GM12878 (cell line): Measurements from ENCODE around the gene FCAMR.

Experiments
- ATF3 ChIP-seq: IDR thresholded peaks from 2 replicates; pipeline ENCODE4 v1.6.1; 2011; ENCODE audit warnings: low read depth, mild to moderate bottlenecking, low read length, moderate library complexity, borderline replicate concordance; ENCODE audit errors: extremely low read depth
- CEBPB ChIP-seq, 2 experiments: fragments of 150-350 bp in 1 of 2; IDR thresholded peaks; 2 replicates each; pipeline ENCODE4 v1.6.1; 2012 to 2014; ENCODE audit warnings: low read depth in 2 of 2, low read length in 2 of 2, borderline replicate concordance in 1 of 2, inconsistent platforms in 1 of 2
- CTCF ChIP-seq, 3 experiments: IDR thresholded peaks in 2 of 3; conservative IDR thresholded peaks in 1 of 3; 2 replicates each; pipeline ENCODE4 v1.5.1; 2011; ENCODE audit warnings: low read depth in 3 of 3, low read length in 3 of 3, mild to moderate bottlenecking in 3 of 3, control low read depth in 2 of 3, moderate library complexity in 2 of 3, inconsistent platforms in 1 of 3, mixed read lengths in 1 of 3; ENCODE audit not compliant: control insufficient read depth in 2 of 3, insufficient read depth in 1 of 3; ENCODE audit errors: extremely low read depth in 1 of 3
- DPF2 ChIP-seq: fragments of 450-650 bp; IDR thresholded peaks from 2 replicates; pipeline ENCODE4 v1.6.1; 2017; ENCODE audit warnings: mild to moderate bottlenecking
- FOXK2 ChIP-seq: fragments of 450-650 bp; IDR thresholded peaks from 2 replicates; pipeline ENCODE4 v1.6.1; 2017; ENCODE audit warnings: mild to moderate bottlenecking, moderate library complexity
- MYC ChIP-seq: IDR thresholded peaks from 2 replicates; pipeline ENCODE4 v1.6.1; 2011; ENCODE audit warnings: mild to moderate bottlenecking, low read length, moderate library complexity, inconsistent platforms; ENCODE audit not compliant: insufficient read depth, insufficient replicate concordance, insufficient read length, severe bottlenecking
- NR2C2 ChIP-seq: IDR thresholded peaks from 2 replicates; pipeline ENCODE4 v1.6.1; 2011; ENCODE audit warnings: borderline replicate concordance, low read depth; ENCODE audit not compliant: control insufficient read depth, insufficient read length
- POLR2A ChIP-seq: IDR thresholded peaks from 2 replicates; pipeline ENCODE4 v1.6.1; 2011; ENCODE audit warnings: low read depth, mild to moderate bottlenecking, low read length
- RAD21 ChIP-seq: IDR thresholded peaks from 2 replicates; pipeline ENCODE4 v1.6.1; 2011; ENCODE audit warnings: mild to moderate bottlenecking, low read depth, low read length, moderate library complexity; ENCODE audit not compliant: insufficient read depth
- SIN3A ChIP-seq: IDR thresholded peaks from 2 replicates; pipeline ENCODE4 v1.6.1; 2012; ENCODE audit warnings: low read depth, low read length, improper control_type of control experiment
- TARDBP ChIP-seq: IDR thresholded peaks from 2 replicates; pipeline ENCODE4 v1.6.1; 2016; ENCODE audit warnings: borderline replicate concordance
- TCF3 ChIP-seq: IDR thresholded peaks from 2 replicates; pipeline ENCODE4 v1.6.1; 2012; ENCODE audit warnings: low read depth, mild to moderate bottlenecking, low read length, borderline replicate concordance; ENCODE audit not compliant: insufficient read depth

GRCh38 chr1:207017615-207018559, 47.6 kb upstream of the FCAMR start:
- TF ChIP-seq MYC, result no peak
- no peak for TF ChIP-seq SIN3A
- no peak for TF ChIP-seq CEBPB (IDR thresholded peaks at IDR 0.05; ENCODE audit: borderline replicate concordance in 1 of 2, low read depth in 2 of 2, low read length in 2 of 2)
- no peak for TF ChIP-seq POLR2A
- TF ChIP-seq ATF3, result no peak
- TF ChIP-seq FOXK2, result no peak
- no peak for TF ChIP-seq RAD21
- TF ChIP-seq TCF3, result no peak
- no peak for TF ChIP-seq DPF2
- TF ChIP-seq NR2C2, result no peak
- TF ChIP-seq CTCF (IDR thresholded peaks at IDR 0.05 in 2 of 3, conservative IDR thresholded peaks at IDR 0.05 in 1 of 3; ENCODE audit: control insufficient read depth in 2 of 3, extremely low read depth in 1 of 3, insufficient read depth in 1 of 3, low read depth in 3 of 3, low read length in 3 of 3), result no peak
- TF ChIP-seq TARDBP, result no peak
